Fibroblast of the conjunctiva (primary cell): Measurements from ENCODE around the gene KLF5.

Experiments used
- DNase-seq: peaks from one replicate; pipeline ENCODE4 v3.0.0-alpha.2; 2010; ENCODE audit warnings: low read depth

KLF5 gene

GRCh38 chr13:73059460-73060250, 850 bp downstream of the KLF5 start:
- no peak for DNase-seq

DNA sequence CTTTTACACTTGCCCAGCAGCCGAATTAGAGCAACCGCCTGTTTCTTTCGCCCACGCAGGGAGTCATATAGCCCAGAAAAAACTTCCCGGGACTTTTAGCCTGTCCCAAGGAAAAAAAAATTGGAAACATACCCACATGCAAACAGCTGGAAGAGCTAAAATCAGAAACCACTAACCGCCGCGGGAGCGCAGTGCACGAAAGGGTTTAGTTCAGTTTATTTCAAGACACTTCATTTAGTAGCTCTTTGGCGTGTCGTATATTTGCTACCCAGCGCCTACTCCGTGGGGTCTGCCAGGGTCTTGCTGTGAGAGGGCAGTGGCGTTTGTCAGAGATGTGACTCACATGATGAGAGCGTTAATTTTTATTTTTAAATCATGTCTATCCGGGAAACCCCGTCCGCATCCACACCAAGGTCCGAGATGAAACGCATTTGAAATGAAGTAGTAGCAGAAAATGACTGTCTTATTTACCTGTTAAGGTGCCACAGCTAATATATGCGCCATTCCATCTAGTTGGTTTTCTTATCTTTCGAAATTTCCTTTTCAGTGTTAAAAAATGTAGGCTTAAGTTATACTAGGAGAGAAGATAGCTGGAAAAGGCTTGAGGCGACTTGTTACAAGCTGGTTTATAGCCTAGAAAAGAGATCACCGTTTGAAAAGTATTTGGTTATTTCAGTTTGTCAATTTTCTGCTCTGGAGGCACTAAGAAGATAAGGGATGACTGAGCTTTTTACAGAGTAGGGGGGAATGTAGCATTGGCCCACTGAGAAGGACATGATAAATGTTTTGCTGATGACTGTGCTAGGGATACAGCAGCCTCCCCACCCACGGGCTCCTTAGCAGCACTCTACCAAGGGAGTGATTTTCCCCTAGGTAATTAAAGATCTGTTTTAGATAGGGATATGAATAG, 1.7 kb downstream of the KLF5 start:
- DNase-seq = no peak

GRCh38 chr13:73061473-73061872, 2.7 kb downstream of the KLF5 start:
- DNase-seq = no peak

DNA sequence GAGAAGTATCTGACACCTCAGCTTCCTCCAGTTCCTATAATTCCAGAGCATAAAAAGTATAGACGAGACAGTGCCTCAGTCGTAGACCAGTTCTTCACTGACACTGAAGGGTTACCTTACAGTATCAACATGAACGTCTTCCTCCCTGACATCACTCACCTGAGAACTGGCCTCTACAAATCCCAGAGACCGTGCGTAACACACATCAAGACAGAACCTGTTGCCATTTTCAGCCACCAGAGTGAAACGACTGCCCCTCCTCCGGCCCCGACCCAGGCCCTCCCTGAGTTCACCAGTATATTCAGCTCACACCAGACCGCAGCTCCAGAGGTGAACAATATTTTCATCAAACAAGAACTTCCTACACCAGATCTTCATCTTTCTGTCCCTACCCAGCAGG, 3.1 kb downstream of the KLF5 start:
- no peak for DNase-seq

DNA sequence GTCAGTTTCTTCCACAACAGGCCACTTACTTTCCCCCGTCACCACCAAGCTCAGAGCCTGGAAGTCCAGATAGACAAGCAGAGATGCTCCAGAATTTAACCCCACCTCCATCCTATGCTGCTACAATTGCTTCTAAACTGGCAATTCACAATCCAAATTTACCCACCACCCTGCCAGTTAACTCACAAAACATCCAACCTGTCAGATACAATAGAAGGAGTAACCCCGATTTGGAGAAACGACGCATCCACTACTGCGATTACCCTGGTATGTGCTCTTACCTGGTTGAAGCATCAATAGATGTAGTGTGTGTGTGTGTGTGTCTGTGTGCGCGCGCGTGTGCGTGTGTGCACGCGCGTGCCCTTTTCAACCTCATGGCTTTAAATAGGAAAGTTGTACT, 3.7 kb downstream of the KLF5 start:
- no peak for DNase-seq

GRCh38 chr13:73063166-73063565, 4.4 kb downstream of the KLF5 start:
- no peak for DNase-seq

DNA sequence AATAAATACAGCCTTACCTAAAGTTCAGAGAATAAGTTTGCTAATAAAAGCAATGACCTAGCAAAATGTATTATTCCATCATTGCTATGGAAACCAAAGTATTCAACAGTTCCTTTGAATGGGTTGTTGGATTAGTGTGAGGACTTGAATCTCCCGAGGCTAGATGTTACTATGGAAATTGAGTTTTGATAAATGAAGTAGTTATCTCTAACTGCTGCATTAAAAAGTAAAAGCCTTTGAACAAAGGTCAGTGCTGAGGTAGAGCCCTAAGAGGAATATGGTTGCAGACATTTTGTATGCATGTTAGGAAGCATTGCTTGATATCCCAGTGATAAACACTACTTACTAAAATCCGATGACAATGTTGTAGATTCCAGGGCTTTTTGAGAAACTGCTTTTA, 6.2 kb downstream of the KLF5 start:
- DNase-seq = no peak

GRCh38 chr13:73065665-73066340, 7.0 kb downstream of the KLF5 start:
- no peak for DNase-seq

GRCh38 chr13:73069206-73069805, 10.5 kb downstream of the KLF5 start:
- no peak for DNase-seq

GRCh38 chr13:73070451-73071098, 11.8 kb downstream of the KLF5 start:
- no peak for DNase-seq

- DNase-seq = no peak
Measured at GRCh38 chr13:73072239-73072900, 13.6 kb downstream of the KLF5 start.

GRCh38 chr13:73073050-73073449, 14.2 kb downstream of the KLF5 start:
- no peak for DNase-seq

GRCh38 chr13:73074014-73074413, 15.2 kb downstream of the KLF5 start:
- DNase-seq = no peak

GRCh38 chr13:73074926-73075325, 16.1 kb downstream of the KLF5 start:
- DNase-seq = no peak

DNA sequence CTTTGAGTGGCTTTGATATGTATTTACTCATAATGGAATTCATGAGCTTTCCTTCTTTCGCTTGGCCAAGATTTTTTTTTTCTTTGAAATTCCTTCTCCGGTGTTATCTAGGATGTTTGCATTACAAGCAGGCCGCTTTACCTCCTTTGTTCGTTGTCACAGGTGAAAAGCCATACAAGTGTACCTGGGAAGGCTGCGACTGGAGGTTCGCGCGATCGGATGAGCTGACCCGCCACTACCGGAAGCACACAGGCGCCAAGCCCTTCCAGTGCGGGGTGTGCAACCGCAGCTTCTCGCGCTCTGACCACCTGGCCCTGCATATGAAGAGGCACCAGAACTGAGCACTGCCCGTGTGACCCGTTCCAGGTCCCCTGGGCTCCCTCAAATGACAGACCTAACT, 16.7 kb downstream of the KLF5 start:
- no peak for DNase-seq

DNA sequence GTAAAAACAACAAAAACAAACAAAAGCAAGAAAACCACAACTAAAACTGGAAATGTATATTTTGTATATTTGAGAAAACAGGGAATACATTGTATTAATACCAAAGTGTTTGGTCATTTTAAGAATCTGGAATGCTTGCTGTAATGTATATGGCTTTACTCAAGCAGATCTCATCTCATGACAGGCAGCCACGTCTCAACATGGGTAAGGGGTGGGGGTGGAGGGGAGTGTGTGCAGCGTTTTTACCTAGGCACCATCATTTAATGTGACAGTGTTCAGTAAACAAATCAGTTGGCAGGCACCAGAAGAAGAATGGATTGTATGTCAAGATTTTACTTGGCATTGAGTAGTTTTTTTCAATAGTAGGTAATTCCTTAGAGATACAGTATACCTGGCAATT, 17.1 kb downstream of the KLF5 start:
- no peak for DNase-seq

GRCh38 chr13:73077865-73078264, 19.1 kb downstream of the KLF5 start:
- no peak for DNase-seq

GRCh38 chr13:73079359-73079758, 20.6 kb downstream of the KLF5 start:
- no peak for DNase-seq

- no peak for DNase-seq
Measured at GRCh38 chr13:73081256-73081915, 22.6 kb downstream of the KLF5 start.

GRCh38 chr13:73082471-73082870, 23.7 kb downstream of the KLF5 start:
- no peak for DNase-seq

- no peak for DNase-seq
Measured at GRCh38 chr13:73082895-73083294, 24.1 kb downstream of the KLF5 start.
